ENCODE data around the gene FAM110D. TPM values are rescaled to one million over a fixed set of nuclear protein-coding genes. Genes with fewer than 3 reads are reported as not detected.
A peak's percentile ranks its signal among the peaks of the same experiment; 100 is the strongest.

FAM110D gene
- total RNA-seq, 2 donors from 2014 or later = 0.38 to 1.1 TPM

DNA sequence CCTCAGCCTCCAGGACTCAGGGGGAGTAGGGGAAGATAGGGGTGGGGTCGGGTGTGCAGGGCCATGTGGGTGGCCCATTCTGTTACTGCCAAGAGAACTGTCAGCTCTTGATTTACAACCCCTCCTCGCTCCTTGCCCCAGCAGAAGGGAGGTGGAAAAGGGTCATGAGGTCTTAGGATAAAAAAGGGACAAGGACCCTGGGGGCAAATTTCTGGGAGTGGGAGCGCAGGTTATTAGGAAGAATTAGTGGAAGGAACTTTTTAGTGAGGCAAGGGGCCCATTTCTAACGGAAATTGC is 812 bp downstream of the FAM110D start:
- 30 to 85% methylated on average over 2 to 4 of the region's 4 CpGs for WGBS, 2 experiments (ENCODE audit: insufficient coverage in 1 of 2, insufficient read length in 1 of 2)
- H3K9me3 ChIP-seq (ENCODE audit: control insufficient read depth, low read length) = no peaks in the 10 kb centered on the region
- no peak overlapping the region for H3K4me3 ChIP-seq (ENCODE audit: low read length)
- no peaks in the 10 kb centered on the region for H3K36me3 Mint-ChIP-seq (ENCODE audit: low read depth)
- H3K27ac Mint-ChIP-seq = no peak overlapping the region
- H3K4me1 Mint-ChIP-seq = peaks cover 50% of the 10 kb centered on the region
- H3K27me3 Mint-ChIP-seq (ENCODE audit: insufficient read depth) = peaks cover 75% of the 10 kb centered on the region
- TF ChIP-seq, protein P1, sequence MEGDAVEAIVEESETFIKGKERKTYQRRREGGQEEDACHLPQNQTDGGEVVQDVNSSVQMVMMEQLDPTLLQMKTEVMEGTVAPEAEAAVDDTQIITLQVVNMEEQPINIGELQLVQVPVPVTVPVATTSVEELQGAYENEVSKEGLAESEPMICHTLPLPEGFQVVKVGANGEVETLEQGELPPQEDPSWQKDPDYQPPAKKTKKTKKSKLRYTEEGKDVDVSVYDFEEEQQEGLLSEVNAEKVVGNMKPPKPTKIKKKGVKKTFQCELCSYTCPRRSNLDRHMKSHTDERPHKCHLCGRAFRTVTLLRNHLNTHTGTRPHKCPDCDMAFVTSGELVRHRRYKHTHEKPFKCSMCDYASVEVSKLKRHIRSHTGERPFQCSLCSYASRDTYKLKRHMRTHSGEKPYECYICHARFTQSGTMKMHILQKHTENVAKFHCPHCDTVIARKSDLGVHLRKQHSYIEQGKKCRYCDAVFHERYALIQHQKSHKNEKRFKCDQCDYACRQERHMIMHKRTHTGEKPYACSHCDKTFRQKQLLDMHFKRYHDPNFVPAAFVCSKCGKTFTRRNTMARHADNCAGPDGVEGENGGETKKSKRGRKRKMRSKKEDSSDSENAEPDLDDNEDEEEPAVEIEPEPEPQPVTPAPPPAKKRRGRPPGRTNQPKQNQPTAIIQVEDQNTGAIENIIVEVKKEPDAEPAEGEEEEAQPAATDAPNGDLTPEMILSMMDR (conservative IDR thresholded peaks at IDR 0.05) = no peak
- no peak overlapping the region for H3K9ac ChIP-seq (ENCODE audit: extremely low read depth, low read length, poor library complexity, severe bottlenecking)
- no peaks in the 10 kb centered on the region for H3K9me3 Mint-ChIP-seq
- H3K4me3 Mint-ChIP-seq = no peak overlapping the region
- no peak for DNase-seq
- H3K36me3 ChIP-seq (ENCODE audit: control insufficient read depth, insufficient read depth, low read length) = no peaks in the 10 kb centered on the region
- no peak overlapping the region for H3K27ac ChIP-seq (ENCODE audit: low read depth, low read length)
- H3K4me1 ChIP-seq (ENCODE audit: control insufficient read depth, insufficient read depth, low read length) = peaks cover 9% of the 10 kb centered on the region
- H3K27me3 ChIP-seq (ENCODE audit: control insufficient read depth, insufficient read depth, low read length, poor library complexity, severe bottlenecking) = peaks cover 62% of the 10 kb centered on the region

DNA sequence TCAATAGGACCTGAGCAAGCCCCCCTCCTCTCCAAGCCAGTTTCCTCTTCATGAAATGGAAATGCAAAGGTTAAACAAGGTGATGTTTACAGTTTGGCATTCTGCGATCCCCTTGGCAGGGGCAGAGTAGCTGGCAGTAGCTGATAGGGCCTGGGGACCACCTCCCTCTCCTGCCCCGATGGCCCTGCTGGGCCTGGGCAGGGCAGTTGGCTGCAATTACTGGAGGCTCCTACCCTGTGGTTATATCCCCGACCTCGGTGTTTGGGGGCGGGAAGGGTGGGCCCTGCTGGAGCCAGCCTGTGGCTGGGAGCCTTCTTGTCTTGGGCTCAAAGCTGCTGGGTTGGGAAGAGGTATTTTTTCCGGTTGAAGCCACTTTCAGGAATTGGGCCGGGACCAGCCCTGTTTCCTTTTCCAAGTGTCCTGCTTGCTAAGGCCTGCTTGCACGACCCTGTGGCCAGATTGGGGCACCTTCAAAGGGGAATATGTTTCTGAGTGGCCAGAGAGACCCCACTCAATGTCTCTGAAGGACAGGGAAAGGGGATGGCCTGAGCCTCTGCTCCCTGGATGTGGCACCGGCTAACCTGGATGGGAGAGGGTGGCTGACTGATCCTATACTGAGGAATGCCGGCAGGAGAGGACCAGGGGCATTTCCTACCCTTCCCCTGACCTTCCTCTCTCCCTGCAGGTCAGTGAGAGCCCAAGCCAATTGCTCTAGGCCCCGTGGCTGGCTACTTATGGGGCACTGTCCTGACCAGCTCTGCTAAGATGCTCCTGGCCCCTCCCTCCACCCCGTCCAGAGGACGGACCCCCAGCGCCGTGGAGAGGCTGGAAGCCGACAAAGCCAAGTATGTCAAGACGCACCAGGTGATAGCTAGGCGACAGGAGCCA is 1.9 kb downstream of the FAM110D start:
- no peak overlapping the region for H3K27ac Mint-ChIP-seq
- H3K4me3 Mint-ChIP-seq = peak overlapping the region; percentile 47
- 56 to 62% methylated on average over 9 to 18 of the region's 18 CpGs for WGBS, 2 experiments (ENCODE audit: insufficient coverage in 1 of 2, insufficient read length in 1 of 2)
- Histone ChIP-seq H3K4me1 (ENCODE audit: control insufficient read depth, insufficient read depth, low read length) (peaks cover 4% of the 10 kb centered on the region), H3K27me3 (ENCODE audit: control insufficient read depth, insufficient read depth, low read length, poor library complexity, severe bottlenecking) (peaks cover 54% of the 10 kb centered on the region), H3K9me3 (ENCODE audit: control insufficient read depth, low read length) (no peaks in the 10 kb centered on the region), H3K27ac (ENCODE audit: low read depth, low read length) (no peak overlapping the region), H3K4me3 (ENCODE audit: low read length) (no peak overlapping the region), H3K36me3 (ENCODE audit: control insufficient read depth, insufficient read depth, low read length) (no peaks in the 10 kb centered on the region), H3K9ac (ENCODE audit: extremely low read depth, low read length, poor library complexity, severe bottlenecking) (no peak overlapping the region)
- H3K4me1 Mint-ChIP-seq = peaks cover 50% of the 10 kb centered on the region
- no peaks in the 10 kb centered on the region for H3K36me3 Mint-ChIP-seq (ENCODE audit: low read depth)
- no peaks in the 10 kb centered on the region for H3K9me3 Mint-ChIP-seq
- no peak for DNase-seq
- peaks cover 69% of the 10 kb centered on the region for H3K27me3 Mint-ChIP-seq (ENCODE audit: insufficient read depth)
- TF ChIP-seq, protein P1 (conservative IDR thresholded peaks at IDR 0.05) = no peak

DNA sequence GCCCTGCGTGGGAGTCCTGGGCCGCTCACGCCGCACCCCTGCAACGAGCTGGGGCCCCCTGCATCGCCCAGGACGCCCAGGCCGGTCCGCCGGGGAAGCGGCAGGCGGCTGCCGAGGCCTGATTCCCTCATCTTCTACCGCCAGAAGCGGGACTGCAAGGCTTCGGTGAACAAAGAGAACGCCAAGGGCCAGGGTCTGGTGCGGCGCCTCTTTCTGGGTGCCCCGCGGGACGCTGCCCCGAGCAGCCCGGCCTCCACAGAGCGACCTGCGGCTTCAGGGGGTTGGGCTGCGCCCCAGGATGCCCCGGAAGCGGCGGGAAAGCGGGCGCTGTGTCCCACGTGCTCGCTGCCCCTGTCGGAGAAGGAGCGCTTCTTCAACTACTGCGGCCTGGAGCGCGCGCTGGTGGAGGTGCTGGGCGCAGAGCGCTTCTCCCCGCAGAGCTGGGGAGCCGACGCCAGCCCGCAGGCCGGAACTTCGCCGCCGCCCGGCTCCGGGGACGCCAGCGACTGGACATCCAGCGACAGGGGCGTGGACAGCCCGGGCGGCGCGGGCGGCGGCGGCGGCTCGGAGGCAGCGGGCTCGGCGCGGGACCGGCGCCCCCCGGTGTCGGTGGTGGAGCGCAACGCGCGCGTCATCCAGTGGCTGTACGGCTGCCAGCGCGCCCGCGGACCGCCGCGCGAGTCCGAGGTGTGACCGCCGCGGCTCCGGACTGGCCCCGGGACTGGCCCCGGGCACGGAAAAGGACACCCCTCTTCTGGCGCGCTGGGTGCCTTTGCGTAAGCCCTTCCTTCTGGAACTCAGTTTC is 2.7 kb downstream of the FAM110D start:
- TF ChIP-seq, protein P1 (conservative IDR thresholded peaks at IDR 0.05) = peak; percentile 42
- Mint-ChIP-seq H3K9me3 (no peaks in the 10 kb centered on the region), H3K4me1 (peaks cover 47% of the 10 kb centered on the region), H3K27ac (no peak overlapping the region), H3K27me3 (ENCODE audit: insufficient read depth) (peaks cover 68% of the 10 kb centered on the region), H3K36me3 (ENCODE audit: low read depth) (no peaks in the 10 kb centered on the region), H3K4me3 (peak overlapping the region; percentile 47)
- H3K27me3 ChIP-seq (ENCODE audit: control insufficient read depth, insufficient read depth, low read length, poor library complexity, severe bottlenecking) = peaks cover 47% of the 10 kb centered on the region
- peaks cover 7% of the 10 kb centered on the region for H3K4me1 ChIP-seq (ENCODE audit: control insufficient read depth, insufficient read depth, low read length)
- no peaks in the 10 kb centered on the region for H3K36me3 ChIP-seq (ENCODE audit: control insufficient read depth, insufficient read depth, low read length)
- no peak overlapping the region for H3K27ac ChIP-seq (ENCODE audit: low read depth, low read length)
- no peaks in the 10 kb centered on the region for H3K9me3 ChIP-seq (ENCODE audit: control insufficient read depth, low read length)
- peak overlapping the region; percentile 60 for H3K4me3 ChIP-seq (ENCODE audit: low read length)
- 4 to 5% methylated on average over 31 to 98 of the region's 98 CpGs for WGBS, 2 experiments (ENCODE audit: insufficient coverage in 1 of 2, insufficient read length in 1 of 2)
- peak overlapping the region; percentile 38 for H3K9ac ChIP-seq (ENCODE audit: extremely low read depth, low read length, poor library complexity, severe bottlenecking)
- peak; percentile 86 for DNase-seq
